Activated CD8-positive, alpha-beta memory T cell treated with anti-CD3 and anti-CD28 coated beads, Interleukin-2, amount 10 ng/mL, durations not matched to agents 7 days and 5 days (primary cell): Measurements from ENCODE around the gene FAR1. TPM values are rescaled to one million over a fixed set of nuclear protein-coding genes. Genes with fewer than 3 reads are reported as not detected.
A peak's percentile ranks its signal among the peaks of the same experiment; 100 is the strongest.
"Not testable (repeated sequence)": the region's sequence is repeated elsewhere in the genome, so short reads cannot be mapped to it uniquely, and the experiment has no call there.

Source experiments
- ATAC-seq: fragments of 150-1000 bp; cut with Tn5 transposase; one replicate; pipeline ENCODE4 v1.10.0; 2021; ENCODE audit warnings: moderate library complexity
- CTCF ChIA-PET: fragments of 350-600 bp; sonication (Branson Sonifier 250); formaldehyde crosslinking; loops from one replicate; lab custom pipeline; 2021; ENCODE audit warnings: antibody characterized with exemption; lab: Charles Lee
- DNase-seq: peaks from one replicate; pipeline ENCODE4 v3.0.0-alpha.2; 2020
- H3K27ac Mint-ChIP-seq: one replicate; pipeline ENCODE4 v1.8.0; 2021; ENCODE audit warnings: mild to moderate bottlenecking, mixed read lengths
- H3K27me3 Mint-ChIP-seq: one replicate; pipeline ENCODE4 v1.8.0; 2021; ENCODE audit warnings: mixed read lengths
- H3K36me3 Mint-ChIP-seq: one replicate; pipeline ENCODE4 v1.8.0; 2021; ENCODE audit warnings: mild to moderate bottlenecking, mixed read lengths
- H3K4me1 Mint-ChIP-seq: one replicate; pipeline ENCODE4 v1.8.0; 2021; ENCODE audit warnings: mixed read lengths
- H3K4me3 Mint-ChIP-seq: one replicate; pipeline ENCODE4 v1.8.0; 2021; ENCODE audit warnings: mild to moderate bottlenecking, moderate library complexity, mixed read lengths
- H3K9me3 Mint-ChIP-seq: one replicate; pipeline ENCODE4 v1.8.0; 2022; ENCODE audit warnings: low read depth, mixed read lengths
- total RNA-seq, 2 experiments: library from RNA; stranded (reverse); gene quantifications; one replicate each; pipeline ENCODE4 v1.2.3, GENCODE V29; 2021

FAR1 gene, protein sequence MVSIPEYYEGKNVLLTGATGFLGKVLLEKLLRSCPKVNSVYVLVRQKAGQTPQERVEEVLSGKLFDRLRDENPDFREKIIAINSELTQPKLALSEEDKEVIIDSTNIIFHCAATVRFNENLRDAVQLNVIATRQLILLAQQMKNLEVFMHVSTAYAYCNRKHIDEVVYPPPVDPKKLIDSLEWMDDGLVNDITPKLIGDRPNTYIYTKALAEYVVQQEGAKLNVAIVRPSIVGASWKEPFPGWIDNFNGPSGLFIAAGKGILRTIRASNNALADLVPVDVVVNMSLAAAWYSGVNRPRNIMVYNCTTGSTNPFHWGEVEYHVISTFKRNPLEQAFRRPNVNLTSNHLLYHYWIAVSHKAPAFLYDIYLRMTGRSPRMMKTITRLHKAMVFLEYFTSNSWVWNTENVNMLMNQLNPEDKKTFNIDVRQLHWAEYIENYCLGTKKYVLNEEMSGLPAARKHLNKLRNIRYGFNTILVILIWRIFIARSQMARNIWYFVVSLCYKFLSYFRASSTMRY
- total RNA-seq: 10 to 100 TPM; 56.9 to 57.0 TPM

DNA sequence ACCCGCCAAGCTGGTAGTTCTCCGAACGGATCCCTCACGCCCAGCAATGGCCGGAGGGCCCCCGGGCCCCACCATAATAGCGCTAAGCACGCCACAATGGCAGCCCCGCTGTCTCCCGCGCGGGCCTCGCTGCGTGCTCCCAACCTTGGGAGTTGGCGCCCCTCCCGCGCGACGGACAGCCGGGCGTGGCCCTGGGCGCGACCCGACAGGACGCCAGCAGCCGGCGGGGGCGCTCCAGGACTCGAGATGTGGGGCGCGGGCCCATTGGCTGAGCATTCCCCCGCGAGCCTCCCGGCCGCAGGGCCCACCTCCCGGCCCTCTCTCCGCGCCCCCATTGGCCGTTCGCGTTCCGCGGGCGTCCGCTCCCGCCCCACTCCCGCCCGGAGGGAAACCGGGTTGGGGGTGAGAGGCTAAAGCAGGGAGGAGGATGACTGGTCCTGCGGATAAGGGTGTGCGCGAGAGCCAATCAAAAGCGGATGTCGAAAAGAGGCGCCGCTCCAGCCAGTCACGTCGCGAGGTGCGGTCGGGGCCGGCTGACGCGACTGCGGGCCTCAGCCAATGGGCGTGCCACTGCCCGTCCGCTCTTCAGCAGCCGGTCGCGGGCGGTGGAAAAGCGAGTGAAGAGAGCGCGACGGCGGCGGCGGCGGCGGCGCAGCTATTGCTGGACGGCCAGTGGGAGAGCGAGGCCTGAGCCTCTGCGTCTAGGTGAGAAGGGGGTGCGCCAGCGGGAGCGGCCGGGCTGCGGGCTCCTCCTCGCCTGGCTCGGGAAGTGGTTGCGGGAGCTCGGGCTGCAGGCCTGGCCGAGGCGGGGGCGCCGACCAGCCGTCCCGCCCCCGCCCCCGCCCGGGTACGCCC, at the start of gene FAR1:
Gene FAR1 (plus strand): TSS at position 567 of the 855 bp plus-strand sequence. CDS start 26,098 bp downstream, outside the sequence.
- Mint-ChIP-seq H3K36me3 (peaks cover 18% of the 10 kb centered on the region), H3K9me3 (no peaks in the 10 kb centered on the region), H3K27me3 (peaks cover 15% of the 10 kb centered on the region), H3K4me3 (peak within 1 kb of the TSS; percentile 96), H3K27ac (peak within 1 kb of the TSS; percentile 97), H3K4me1 (peaks cover 39% of the 10 kb centered on the region)
- ATAC-seq: peak; percentile 92
- CTCF ChIA-PET: interaction anchor here (0.7 to 1.7 kb wide), 5 partner anchors 8 to 205 kb away, joined by 3 to 7 read pairs (median 3); partner anchors contain the start of gene BTBD10
- DNase-seq: peak; percentile 98

DNA sequence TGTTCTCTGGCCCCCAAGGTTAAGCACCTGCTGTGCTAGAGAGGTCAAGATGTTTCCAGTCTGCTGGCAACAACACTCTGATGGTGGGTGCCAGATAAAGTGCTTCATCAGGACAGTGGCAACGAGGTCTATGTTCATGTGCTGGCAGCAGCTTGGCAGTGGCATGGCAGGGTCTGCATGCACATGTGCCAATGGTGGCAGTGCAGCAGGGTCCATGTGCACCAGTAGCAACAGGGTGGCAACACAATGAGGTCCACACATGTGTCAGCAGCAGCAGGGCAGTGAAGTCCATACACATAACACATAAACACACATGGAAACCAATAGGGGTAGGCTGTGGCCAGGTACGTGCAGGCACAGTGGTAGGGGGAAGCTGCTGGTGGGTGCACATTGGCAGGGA, 48.4 kb upstream of the FAR1 start:
- Mint-ChIP-seq H3K36me3 (no peaks in the 10 kb centered on the region), H3K4me1 (no peaks in the 10 kb centered on the region), H3K27ac (no peak overlapping the region), H3K4me3 (no peak overlapping the region), H3K9me3 (peaks cover 4% of the 10 kb centered on the region), H3K27me3 (no peaks in the 10 kb centered on the region)
- ATAC-seq (no peak), DNase-seq (no peak)
- CTCF ChIA-PET: no interaction called here

DNA sequence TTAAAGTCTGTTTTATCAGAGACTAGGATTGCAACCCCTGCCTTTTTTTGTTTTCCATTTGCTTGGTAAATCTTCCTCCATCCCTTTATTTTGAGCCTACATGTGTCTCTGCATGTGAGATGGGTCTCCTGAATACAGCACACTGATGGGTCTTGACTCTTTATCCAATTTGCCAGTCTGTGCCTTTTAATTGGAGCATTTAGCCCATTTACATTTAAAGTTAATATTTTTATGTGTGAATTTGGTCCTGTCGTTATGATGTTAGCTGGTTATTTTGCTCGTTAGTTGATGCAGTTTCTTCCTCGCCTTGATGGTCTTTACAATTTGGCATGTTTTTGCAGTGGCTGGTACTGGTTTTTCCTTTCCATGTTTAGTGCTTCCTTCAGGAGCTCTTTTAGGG, 41.6 kb upstream of the FAR1 start:
- H3K36me3 Mint-ChIP-seq, DNase-seq, H3K4me3 Mint-ChIP-seq, ATAC-seq, H3K4me1 Mint-ChIP-seq, H3K27me3 Mint-ChIP-seq, CTCF ChIA-PET, H3K27ac Mint-ChIP-seq, H3K9me3 Mint-ChIP-seq: not testable (repeated sequence)

DNA sequence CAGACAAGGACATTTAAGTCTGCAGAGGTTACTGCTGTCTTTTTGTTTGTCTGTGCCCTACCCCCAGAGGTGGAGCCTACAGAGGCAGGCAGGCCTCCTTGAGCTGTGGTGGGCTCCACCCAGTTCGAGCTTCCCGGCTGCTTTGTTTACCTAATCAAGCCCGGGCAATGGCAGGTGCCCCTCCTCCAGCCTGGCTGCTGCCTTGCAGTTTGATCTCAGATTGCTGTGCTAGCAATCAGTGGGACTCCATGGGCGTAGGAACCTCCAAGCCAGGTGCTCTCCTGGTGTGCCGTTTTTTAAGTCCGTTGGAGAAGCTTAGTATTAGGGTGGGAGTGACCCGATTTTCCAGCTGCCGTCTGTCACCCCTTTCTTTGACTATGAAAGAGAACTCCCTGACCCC, 39.8 kb upstream of the FAR1 start:
- H3K4me1 Mint-ChIP-seq, ATAC-seq, H3K36me3 Mint-ChIP-seq, CTCF ChIA-PET, DNase-seq, H3K27me3 Mint-ChIP-seq, H3K4me3 Mint-ChIP-seq, H3K27ac Mint-ChIP-seq, H3K9me3 Mint-ChIP-seq: not testable (repeated sequence)

DNA sequence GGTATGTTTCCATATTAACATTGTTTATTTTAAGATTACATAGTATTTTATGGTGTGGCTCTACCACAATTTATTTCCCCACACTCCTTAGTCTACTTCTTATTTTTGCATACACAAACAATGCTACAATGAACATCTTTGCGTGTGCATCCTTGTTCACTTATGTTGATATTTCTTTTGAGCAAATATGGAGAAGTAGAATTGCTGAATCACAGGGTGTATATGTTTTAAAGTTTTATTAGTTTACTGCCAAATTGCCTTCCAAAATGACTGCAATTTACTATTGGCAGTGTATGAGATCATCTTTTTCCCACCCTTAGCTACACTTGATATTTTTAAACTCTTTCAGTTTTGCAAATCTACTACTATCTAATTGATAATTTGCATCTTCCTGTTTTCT, 38.7 kb upstream of the FAR1 start:
- peaks cover 6% of the 10 kb centered on the region for H3K27me3 Mint-ChIP-seq
- CTCF ChIA-PET: no interaction called here
- DNase-seq: no peak
- H3K4me1 Mint-ChIP-seq: no peaks in the 10 kb centered on the region
- no peak for ATAC-seq
- H3K9me3 Mint-ChIP-seq: no peaks in the 10 kb centered on the region
- no peaks in the 10 kb centered on the region for H3K36me3 Mint-ChIP-seq
- H3K27ac Mint-ChIP-seq: no peak overlapping the region
- no peak overlapping the region for H3K4me3 Mint-ChIP-seq

DNA sequence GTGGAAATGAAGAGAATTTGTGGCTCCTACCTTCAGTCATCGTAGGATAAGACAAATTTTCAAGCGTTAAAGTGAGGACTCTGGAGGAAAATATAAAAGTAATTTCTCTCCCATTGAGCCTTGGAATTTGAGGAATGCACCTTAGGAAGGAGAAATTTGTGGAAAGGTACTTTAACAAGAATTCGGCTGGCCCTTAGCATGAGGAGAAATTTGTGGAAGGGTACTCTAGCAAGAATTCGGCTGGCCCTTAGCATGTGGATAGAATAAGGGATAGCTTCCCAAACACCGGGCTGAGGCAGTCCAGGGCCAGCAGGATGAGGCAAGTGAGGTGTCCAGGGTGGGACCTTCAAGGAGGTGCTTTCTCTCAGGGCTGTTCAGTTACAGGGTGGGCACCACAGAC, 33.2 kb upstream of the FAR1 start:
- ATAC-seq: no peak
- no peaks in the 10 kb centered on the region for H3K9me3 Mint-ChIP-seq
- CTCF ChIA-PET: interaction anchor here (0.7 kb wide), 1 partner anchor 137 kb away, joined by 3 read pairs; no protein-coding TSS in a partner anchor
- peaks cover 22% of the 10 kb centered on the region for H3K27me3 Mint-ChIP-seq
- no peak overlapping the region for H3K27ac Mint-ChIP-seq
- no peak for DNase-seq
- H3K36me3 Mint-ChIP-seq: no peaks in the 10 kb centered on the region
- H3K4me1 Mint-ChIP-seq: no peaks in the 10 kb centered on the region
- H3K4me3 Mint-ChIP-seq: no peak overlapping the region

DNA sequence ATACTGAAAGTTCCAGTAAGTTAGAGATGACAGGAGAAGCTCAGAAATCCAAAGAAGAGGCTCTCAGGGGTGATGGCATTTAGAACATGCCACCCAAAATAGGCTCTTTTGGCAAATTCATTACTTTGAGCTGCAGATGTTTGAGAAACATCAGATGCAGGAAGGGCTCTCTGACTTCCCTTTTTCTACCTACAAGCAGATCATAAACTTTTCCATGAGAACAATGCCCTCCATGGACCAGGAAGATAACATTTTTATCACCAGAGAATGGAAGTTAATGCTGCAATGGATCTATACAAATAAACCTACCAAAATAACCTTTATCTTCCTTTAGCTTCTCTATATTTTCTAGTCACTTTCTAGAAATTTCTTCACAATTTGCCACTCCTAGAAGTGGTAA, 32.7 kb upstream of the FAR1 start:
- DNase-seq (no peak), ATAC-seq (no peak)
- H3K36me3 Mint-ChIP-seq: no peaks in the 10 kb centered on the region
- H3K27me3 Mint-ChIP-seq: peaks cover 22% of the 10 kb centered on the region
- H3K27ac Mint-ChIP-seq: no peak overlapping the region
- H3K4me1 Mint-ChIP-seq: no peaks in the 10 kb centered on the region
- CTCF ChIA-PET: interaction anchor here (0.6 kb wide), 1 partner anchor 148 kb away, joined by 3 read pairs; no protein-coding TSS in a partner anchor
- H3K9me3 Mint-ChIP-seq: no peaks in the 10 kb centered on the region
- H3K4me3 Mint-ChIP-seq: no peak overlapping the region

DNA sequence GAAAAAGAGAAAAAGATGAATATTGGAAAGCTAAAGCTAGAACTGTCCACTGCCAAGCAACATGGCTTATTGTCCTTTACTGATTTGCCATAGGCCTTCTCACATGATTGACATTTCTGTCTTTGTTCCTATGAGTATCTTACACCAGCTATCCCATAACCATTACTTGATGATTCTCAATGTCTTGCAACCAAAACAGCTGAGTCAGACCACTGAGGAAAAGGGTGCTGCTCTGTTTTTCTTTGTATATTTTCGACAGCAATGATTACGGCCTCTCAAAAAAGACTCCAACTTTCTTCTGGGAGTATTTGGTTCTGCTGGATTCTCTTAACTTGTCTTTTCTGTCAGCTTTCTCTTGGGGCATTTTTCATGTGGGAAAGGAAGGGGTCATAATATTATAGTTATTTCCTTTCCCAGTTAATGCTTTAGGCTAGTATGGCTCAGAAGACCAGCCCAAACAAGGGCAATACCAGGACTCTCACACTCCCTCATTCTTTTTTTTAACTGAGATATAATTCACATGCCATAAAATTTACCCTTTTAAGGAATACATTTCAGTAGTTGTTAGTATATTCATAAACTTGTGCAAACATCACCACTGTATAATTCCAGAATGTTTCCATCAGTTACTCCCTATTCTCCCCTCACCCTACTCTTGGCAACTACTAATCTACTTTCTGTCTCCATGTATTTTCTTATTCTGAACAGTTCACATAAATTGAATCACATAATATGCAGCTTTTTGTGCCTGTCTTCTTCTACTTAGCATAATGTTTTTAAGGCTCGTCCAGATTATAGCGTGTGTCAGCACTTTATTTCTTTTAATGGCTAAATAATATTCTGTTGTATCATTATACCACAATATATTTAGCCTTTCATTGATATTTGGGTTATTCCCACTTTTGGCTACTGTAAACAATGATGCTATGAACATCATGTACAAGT, 31.1 kb upstream of the FAR1 start:
- ATAC-seq: no peak
- H3K36me3 Mint-ChIP-seq: no peaks in the 10 kb centered on the region
- CTCF ChIA-PET: no interaction called here
- no peaks in the 10 kb centered on the region for H3K9me3 Mint-ChIP-seq
- no peak for DNase-seq
- no peak overlapping the region for H3K27ac Mint-ChIP-seq
- H3K4me3 Mint-ChIP-seq: no peak overlapping the region
- peaks cover 35% of the 10 kb centered on the region for H3K27me3 Mint-ChIP-seq
- no peaks in the 10 kb centered on the region for H3K4me1 Mint-ChIP-seq

DNA sequence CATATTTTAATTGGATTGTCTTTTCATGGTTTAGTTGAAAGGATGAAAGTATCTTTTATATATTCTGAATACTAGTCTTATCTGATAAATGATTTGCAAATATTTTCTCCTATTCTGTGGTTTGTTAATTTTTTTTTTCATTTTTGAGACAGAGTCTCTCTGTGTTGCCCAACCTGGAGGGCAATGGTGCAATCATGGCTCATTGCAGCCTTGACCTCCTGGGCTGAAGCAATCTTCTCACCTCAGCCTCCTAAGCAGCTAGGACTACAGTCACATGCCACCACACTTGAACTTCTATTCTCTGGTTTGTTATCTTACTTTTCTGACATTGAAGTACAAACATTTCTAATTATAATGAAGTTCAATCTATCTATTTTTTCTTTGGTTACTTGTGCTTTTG, 30.0 kb upstream of the FAR1 start:
- Mint-ChIP-seq H3K27me3 (peaks cover 39% of the 10 kb centered on the region), H3K36me3 (no peaks in the 10 kb centered on the region)
- ATAC-seq: no peak

DNA sequence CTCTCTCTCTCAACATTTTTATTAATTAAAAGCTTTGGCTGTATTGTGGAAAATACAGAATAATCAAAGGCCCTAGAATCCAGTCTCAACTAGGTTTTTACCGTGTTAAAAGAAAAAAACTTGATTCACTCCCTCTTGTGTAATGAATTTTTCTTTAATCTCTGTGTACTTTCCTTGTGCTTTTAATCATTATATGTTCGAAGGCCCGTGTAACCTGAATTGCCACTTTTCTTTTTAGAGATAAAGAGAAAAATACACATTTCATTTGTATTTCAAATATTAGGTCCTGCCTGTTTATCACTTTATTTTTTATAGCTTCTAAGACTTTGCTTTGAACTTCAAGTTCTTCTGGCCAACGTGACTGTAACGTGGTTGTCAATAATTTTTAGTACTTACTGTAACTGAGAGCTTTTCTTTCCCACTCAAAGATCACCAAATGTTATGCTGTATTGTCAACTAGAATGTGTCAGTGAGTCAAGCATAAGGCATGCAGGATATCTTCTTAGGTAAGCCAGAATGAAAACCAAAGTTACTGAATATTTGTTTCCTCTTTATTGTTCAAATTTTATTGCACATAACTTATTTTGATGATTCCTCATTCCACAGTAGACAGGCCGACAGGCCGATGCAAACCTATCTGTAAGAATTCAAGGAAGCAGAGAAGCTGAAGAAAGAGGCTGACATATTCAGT, 23.3 kb upstream of the FAR1 start:
- H3K27ac Mint-ChIP-seq: no peak overlapping the region
- H3K9me3 Mint-ChIP-seq: no peaks in the 10 kb centered on the region
- CTCF ChIA-PET: no interaction called here
- H3K36me3 Mint-ChIP-seq: peaks cover 2% of the 10 kb centered on the region
- no peak overlapping the region for H3K4me3 Mint-ChIP-seq
- DNase-seq (no peak), ATAC-seq (no peak)
- H3K4me1 Mint-ChIP-seq: no peaks in the 10 kb centered on the region
- peaks cover 23% of the 10 kb centered on the region for H3K27me3 Mint-ChIP-seq

More for the DNA sequence above, 30.0 kb upstream of the FAR1 start:
- Mint-ChIP-seq H3K9me3 (no peaks in the 10 kb centered on the region), H3K27ac (no peak overlapping the region), H3K4me3 (no peak overlapping the region), H3K4me1 (no peaks in the 10 kb centered on the region)
- CTCF ChIA-PET: no interaction called here
- no peak for DNase-seq

DNA sequence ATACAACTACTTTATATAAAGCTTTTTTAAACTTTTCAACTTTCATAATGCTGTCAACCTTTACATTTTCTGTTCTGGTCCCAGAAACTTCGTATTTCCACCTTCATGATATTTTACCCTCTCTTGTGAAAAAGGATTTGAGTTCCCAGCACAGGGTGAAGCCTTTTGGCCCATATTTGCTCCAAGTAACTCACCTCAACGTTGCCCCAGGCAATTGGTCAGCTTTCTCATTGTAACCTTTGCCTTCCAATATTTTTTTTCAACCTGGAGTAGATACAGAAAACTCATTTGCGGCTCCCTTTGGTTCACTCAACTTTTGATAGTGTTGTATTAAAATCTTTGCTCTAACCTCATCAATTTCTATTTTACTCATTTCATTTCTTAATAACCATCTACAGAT, 21.1 kb upstream of the FAR1 start:
- Mint-ChIP-seq H3K36me3 (peaks cover 2% of the 10 kb centered on the region), H3K4me3 (no peak overlapping the region), H3K4me1 (no peaks in the 10 kb centered on the region), H3K27me3 (peaks cover 18% of the 10 kb centered on the region), H3K27ac (no peak overlapping the region), H3K9me3 (peaks cover under 1% of the 10 kb centered on the region)
- CTCF ChIA-PET: no interaction called here
- ATAC-seq (no peak), DNase-seq (no peak)

DNA sequence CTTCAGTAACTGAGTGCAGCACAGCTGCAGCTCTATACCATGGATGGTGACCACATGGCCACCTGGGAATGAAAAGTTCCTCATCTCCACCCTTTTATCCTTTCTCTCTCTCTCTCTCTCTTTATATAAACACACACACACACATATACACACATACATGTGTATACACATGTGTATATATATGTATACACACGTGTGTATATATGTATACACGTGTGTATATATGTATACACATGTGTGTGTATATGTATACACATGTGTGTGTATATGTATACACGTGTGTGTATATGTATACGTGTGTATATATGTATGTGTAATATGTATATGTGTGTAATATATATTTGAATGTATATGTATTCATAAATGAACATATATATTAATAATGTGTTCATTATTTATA, 18.8 kb upstream of the FAR1 start:
- H3K27me3 Mint-ChIP-seq: peaks cover 32% of the 10 kb centered on the region
- no peak for ATAC-seq
- H3K27ac Mint-ChIP-seq: no peak overlapping the region
- H3K9me3 Mint-ChIP-seq: peaks cover 2% of the 10 kb centered on the region
- H3K36me3 Mint-ChIP-seq: peaks cover 2% of the 10 kb centered on the region
- H3K4me1 Mint-ChIP-seq: no peaks in the 10 kb centered on the region
- no peak overlapping the region for H3K4me3 Mint-ChIP-seq
- no peak for DNase-seq
- CTCF ChIA-PET: no interaction called here
